ENCODE results near the gene FRS2.

The FRS2 gene

DNA sequence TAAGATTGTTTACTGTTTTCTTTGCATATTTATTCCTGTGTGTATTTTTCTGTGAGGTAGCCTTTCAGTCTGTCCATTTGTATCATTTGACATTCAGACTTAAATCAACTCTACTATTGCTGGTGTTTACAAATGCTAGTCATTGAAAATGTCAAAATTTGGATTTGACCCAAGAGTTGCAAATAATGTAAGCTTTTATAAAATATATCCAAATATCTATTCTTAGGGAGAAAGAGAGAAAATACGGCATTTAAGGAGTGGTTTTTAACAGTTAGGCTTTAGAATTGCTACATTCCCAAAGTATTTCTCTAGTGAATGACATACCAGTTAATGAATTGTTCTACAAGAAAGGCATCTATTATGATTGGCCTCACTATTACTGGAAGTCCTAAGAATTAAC lies 37.9 kb downstream of the FRS2 start:
- DNase-seq: no peak

DNA sequence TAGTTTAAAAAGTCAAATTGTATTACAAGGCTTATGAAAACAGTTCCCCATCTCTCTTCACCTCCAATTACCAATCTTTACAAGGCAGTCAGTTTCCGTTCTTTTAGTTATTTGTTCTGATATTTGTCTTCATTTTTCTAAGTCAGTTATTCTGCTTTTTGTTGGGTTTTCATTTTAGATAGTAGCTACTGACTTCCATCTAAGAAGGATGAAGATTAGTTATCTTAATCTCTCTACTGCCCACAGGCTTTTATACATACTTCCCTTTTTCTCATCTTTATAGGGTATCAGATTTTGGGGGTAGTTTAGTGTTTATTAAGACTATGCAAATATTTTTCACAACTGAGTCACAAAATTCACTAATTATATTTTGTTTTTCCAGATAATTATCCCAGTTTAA lies 38.4 kb downstream of the FRS2 start:
- DNase-seq: no peak

- no peak for DNase-seq
Observed at GRCh38 chr12:69509308-69509736, 39.1 kb downstream of the FRS2 start.

DNA sequence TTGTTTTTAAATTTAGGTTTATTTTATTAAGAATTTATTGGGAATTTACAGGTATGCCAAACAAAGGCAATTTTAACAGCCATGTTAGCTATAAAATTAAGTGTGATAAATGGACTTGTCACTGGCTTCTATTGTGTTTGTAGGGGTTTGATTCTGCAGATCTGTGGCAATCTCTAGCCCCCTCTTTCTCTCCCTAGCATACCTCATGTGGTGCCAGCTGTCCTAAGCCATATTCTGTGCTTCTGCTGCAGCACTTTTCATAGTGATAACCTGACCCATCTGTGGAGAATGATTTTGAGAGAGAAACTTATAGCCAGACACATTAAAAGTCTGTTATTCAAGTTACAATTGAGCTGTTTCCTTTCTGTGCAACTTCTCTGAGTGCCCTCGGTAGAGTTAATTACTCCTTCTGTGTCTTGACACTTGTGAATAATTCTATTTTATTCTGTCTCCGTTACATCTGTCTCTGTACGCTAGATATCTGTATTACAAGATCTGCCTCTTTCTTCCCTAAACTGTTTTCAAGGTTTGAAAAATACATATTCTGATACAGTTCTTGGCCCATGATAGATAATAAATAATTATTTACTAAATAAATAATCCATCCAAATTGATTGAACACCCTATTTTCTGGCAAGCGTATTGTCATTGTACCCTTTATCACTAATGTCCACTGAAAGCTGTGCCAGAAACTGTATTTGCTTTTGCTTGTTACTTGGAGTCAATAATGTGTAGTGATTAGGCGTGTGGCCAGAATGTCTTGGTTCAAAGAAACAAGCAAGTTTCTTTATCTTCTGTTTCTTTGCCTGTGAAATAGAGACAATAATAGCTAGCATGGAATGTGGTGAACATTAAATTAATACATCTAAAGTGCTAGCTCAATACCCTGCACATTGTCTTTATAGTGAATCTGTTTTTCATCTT lies 40.0 kb downstream of the FRS2 start:
- DNase-seq: no peak

DNA sequence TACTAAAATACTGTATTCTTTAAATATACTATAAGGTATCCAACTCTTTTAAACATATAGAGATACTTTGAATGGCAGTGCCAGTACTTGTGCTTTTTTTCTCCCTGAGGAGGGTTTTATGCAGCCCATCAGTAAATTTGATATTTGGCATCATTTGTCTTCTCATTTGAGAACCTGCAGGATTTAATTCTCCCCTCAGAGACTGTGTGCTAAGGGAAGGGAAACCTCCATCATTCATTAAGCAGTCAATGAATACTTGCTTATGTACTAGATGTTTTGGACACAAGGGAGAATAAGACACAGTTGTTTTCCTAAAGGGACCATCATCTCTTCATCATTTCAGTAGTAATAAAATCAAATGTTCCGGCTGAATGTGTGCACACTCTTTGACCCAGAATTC lies 40.8 kb downstream of the FRS2 start:
- no peak for DNase-seq

DNA sequence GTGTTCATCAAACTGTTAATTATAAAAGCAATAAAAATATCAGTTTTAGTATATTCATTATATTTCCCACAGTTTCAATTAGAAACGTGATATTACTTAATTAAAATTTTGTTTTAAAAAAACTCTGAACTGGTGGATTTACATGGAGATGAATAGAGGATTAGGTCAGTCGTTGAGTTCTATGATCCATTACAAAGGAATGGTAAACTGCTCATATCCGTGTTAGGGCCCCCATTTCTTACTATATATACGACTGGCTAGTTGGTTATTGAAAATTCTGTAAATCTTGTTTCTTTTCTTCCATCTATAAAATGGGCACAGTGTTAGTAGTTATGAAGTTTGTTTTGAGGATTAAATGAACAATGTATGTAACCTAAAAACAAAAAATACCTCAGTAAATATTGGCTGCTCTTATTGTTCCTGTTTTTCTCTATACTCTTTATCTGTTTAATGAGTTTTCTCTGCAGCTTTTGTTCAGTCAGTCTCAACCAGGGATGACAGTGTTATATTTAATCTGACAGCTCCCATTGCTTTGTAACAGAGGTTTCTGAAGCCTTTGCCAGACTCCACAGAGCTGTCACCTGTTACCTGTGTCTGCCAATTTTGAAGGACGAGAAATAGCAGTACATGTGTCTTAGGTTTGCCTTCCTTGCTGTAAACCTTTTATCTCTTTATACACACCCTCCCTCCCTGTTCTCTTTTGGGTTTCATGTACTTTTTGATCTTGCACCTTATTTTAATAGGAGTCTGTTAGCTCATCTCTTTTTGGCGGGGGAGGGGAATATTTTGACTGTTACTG lies 41.5 kb downstream of the FRS2 start:
- DNase-seq: no peak

GRCh38 chr12:69512820-69513219 lies 42.6 kb downstream of the FRS2 start:
- no peak for DNase-seq

GRCh38 chr12:69513297-69513696 lies 43.1 kb downstream of the FRS2 start:
- no peak for DNase-seq

DNA sequence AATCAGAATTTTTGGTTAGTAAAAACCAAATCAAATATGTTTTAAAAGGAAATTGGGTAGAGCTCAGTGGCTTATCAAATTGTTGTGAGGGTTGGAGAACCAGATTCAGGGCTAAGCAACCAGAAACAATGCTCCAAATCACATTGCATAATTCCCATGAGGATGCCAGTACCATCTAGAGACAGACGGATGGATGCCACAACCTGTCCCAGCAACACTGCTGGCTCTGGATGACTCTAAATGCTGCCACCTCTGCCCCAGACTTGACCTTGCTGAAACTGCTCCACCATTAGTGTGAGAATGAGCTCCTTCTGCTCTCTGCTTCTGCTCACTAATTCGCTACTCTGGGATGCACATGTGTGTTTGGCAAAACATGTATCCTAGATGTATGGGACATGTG lies 43.9 kb downstream of the FRS2 start:
- no peak for DNase-seq

DNA sequence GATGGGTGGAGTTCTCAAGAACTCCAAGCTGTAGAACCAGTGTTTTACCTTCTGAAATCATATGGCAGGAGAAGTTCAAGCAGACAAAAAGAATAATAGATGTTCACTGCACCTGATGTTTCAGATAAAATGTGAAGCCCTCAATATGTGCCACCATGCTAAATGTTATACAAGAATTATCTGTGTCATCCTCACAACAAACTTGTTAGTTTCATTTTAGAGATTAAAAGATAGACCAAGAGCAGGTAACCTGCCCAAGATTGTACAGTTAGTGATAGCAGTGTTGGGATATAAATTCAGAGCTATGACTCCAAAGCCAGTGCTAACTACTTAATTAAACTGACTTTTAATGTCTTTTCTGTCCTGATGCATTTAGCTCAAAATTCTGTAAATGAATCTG lies 44.7 kb downstream of the FRS2 start:
- DNase-seq: no peak

DNA sequence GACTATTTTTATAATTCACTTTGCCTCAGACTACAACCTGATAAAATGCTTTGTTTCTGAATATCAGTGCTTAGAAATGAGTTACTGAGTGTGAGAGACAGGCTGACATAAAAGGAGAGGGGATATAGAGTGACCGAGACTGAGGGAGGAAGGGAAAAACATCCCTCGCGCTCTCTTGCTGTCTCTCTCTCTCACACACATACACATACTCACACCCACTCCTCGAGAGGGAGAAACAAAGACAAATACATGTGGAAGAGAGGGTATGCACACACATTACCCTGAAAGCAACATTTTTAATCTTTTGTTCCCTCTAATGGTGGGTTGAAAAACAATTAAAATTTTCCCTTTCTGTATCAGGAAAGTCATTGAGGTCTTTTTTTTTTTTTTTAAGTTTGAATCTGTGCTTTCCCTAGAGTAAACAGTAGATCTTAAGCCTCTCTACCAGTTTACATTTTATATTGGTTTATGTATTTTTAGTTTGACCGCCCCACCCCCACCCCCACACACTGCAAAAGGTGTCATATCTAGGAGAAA lies 45.3 kb downstream of the FRS2 start:
- DNase-seq: no peak

- DNase-seq: no peak
Observed at GRCh38 chr12:69516950-69517349, 46.8 kb downstream of the FRS2 start.

DNA sequence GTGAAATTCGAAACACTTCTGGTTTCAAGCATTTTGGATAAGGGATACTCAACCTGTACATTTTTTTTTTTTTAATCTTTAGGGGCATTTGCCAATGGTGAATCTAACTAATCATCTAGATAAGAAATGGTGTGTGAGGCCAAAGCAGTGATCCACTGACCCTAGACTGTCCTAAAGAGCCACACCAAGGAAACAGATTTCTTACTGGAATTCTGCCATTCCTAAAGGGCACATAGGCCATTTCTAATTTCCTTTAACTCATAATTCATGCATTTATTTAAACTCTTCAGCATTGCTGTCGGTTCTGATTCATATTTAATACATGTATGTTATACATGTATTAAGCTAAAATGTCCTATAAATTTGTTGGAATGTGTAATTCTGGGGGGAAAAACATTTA lies 47.2 kb downstream of the FRS2 start:
- DNase-seq: no peak

DNA sequence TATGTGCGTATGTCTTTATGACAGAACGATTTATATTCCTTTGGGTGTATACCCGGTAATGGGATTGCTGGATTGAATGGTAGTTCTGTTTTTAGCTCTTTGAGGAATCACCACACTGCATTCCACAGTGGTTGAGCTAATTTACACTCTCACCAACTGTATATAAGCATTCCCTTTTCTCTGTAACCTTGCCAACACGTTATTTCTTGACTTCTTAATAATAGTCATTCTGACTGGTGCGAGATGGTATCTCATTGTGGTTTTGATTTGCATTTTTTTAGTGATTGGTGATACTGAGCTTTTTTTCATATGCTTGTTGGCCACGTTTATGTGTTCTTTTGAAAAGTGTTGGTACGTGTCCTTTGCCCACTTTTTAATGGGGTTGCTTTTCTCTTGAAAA lies 49.7 kb downstream of the FRS2 start:
- DNase-seq: no peak

- no peak for DNase-seq
Observed at GRCh38 chr12:69523433-69524330, 53.5 kb downstream of the FRS2 start.

GRCh38 chr12:69524331-69524630 lies 54.1 kb downstream of the FRS2 start:
- DNase-seq: no peak

GRCh38 chr12:69524755-69525469 lies 54.7 kb downstream of the FRS2 start:
- DNase-seq: no peak

- DNase-seq: no peak
Observed at GRCh38 chr12:69527506-69528272, 57.5 kb downstream of the FRS2 start.

DNA sequence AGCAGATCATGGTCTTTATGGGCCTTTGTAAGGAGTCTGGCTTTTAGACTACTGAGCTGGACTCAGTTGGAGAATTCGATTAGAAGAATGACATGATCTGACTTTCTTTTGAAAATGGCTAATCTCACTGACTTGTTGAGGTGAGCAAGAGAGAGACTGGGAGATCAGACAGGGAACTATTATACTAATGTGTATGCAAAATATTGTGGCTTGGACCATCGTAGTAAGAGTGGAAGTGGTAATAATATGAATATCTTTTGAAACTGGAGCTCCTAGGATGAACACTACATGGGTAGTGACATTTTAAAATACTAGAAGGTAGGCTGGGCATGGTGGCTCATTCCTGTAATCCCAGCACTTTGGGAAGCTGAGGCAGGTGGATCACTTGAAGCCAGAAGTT lies 58.8 kb downstream of the FRS2 start:
- no peak for DNase-seq

- no peak for DNase-seq
Observed at GRCh38 chr12:69533844-69534243, 63.7 kb downstream of the FRS2 start.

DNA sequence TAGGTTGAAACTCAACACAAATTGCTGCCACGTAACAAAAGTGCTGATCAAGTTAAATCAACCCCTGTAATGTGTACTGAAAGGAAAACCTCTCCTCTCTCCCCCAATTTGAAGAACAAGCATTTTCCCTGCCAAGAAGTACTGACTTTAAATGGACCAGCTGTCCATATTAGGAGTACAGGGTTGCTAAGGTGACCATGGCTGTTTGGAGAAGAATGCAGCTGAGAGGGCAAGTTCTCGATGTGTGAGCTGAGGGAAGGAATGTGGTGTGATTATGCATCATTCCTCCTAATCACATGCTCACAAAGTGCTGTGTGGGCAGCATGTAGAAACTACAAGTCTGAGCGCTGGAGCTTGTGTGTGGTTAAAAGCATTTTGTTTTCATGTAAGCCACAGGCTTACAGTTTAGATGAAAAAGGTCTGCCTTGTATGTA lies 64.2 kb downstream of the FRS2 start:
- DNase-seq: peak in 1 of 2 donors; percentile 13

All from stimulated activated CD4-positive, alpha-beta T cell treated with anti-CD3 and anti-CD28 coated beads, Interleukin-2, amount 100 ng/mL, for 48 hours (primary cell).